Liver (tissue), 9 donors: ENCODE measurements around the gene METAP2. TPM values are rescaled to one million over a fixed set of nuclear protein-coding genes. Genes with fewer than 3 reads are reported as not detected.
A peak's percentile ranks its signal among the peaks of the same experiment; 100 is the strongest.

Experiments used
- DNase-seq: peaks from one replicate; pipeline ENCODE4 v3.0.0-alpha.2; 2017; ENCODE audit warnings: low spot score
- H3K27ac ChIP-seq, 2 donors: one replicate each; pipeline ENCODE4 v1.7.0; 2013; ENCODE audit warnings: inconsistent platforms in 2 of 2, low read length in 2 of 2, control low read depth in 1 of 2, low read depth in 1 of 2, mild to moderate bottlenecking in 1 of 2
- H3K27me3 ChIP-seq, 4 donors: one replicate each; pipeline versions ENCODE4 v1.6.1 to v1.7.0; 2013; ENCODE audit warnings: low read length in 3 of 4, inconsistent platforms in 1 of 4, mild to moderate bottlenecking in 1 of 4, moderate library complexity in 1 of 4; ENCODE audit not compliant: control insufficient read depth in 4 of 4, insufficient read depth in 4 of 4
- H3K36me3 ChIP-seq, 4 donors: one replicate each; pipeline versions ENCODE4 v1.6.1 to v1.7.0; 2013; ENCODE audit warnings: low read length in 3 of 4, mild to moderate bottlenecking in 3 of 4, low read depth in 1 of 4, moderate library complexity in 1 of 4; ENCODE audit not compliant: control insufficient read depth in 4 of 4, insufficient read depth in 3 of 4
- H3K4me1 ChIP-seq, 4 donors: one replicate each; pipeline versions ENCODE4 v1.6.1 to v1.7.0; 2013; ENCODE audit warnings: low read length in 3 of 4, mild to moderate bottlenecking in 3 of 4, moderate library complexity in 1 of 4; ENCODE audit not compliant: control insufficient read depth in 4 of 4, insufficient read depth in 4 of 4
- H3K4me3 ChIP-seq, 3 donors: one replicate each; pipeline versions ENCODE4 v1.6.1 to v1.7.0; 2013; ENCODE audit warnings: low read length in 3 of 3, control low read depth in 1 of 3, low read depth in 1 of 3, mild to moderate bottlenecking in 1 of 3
- H3K9ac ChIP-seq, 2 donors: one replicate each; pipeline ENCODE4 v1.7.0; 2013; ENCODE audit warnings: low read length in 2 of 2, mild to moderate bottlenecking in 2 of 2, moderate library complexity in 2 of 2, control low read depth in 1 of 2, low read depth in 1 of 2
- H3K9me3 ChIP-seq, 4 donors: one replicate each; pipeline versions ENCODE4 v1.6.1 to v1.7.0; 2013; ENCODE audit warnings: low read length in 3 of 4; ENCODE audit not compliant: control insufficient read depth in 4 of 4
- EGR1 ChIP-seq, 2 donors: IDR thresholded peaks; 2 replicates each; pipeline ENCODE4 v1.6.1; 2016 to 2018; ENCODE audit warnings: antibody characterized with exemption in 2 of 2, low read depth in 2 of 2
- FOXA1 ChIP-seq: IDR thresholded peaks from 2 replicates; pipeline ENCODE4 v1.6.1; 2016; ENCODE audit warnings: antibody characterized with exemption
- FOXA2 ChIP-seq: IDR thresholded peaks from 2 replicates; pipeline ENCODE4 v1.6.1; 2016; ENCODE audit warnings: antibody characterized with exemption
- HNF4A ChIP-seq, 2 donors: conservative IDR thresholded peaks; 2 replicates each; pipeline ENCODE4 v1.6.1; 2016; ENCODE audit warnings: antibody characterized with exemption in 2 of 2, mild to moderate bottlenecking in 2 of 2
- HNF4G ChIP-seq: IDR thresholded peaks from 2 replicates; pipeline ENCODE4 v1.6.1; 2016; ENCODE audit warnings: antibody characterized with exemption
- JUND ChIP-seq, 2 donors: IDR thresholded peaks; 2 replicates each; pipeline ENCODE4 v1.6.1; 2016; ENCODE audit warnings: antibody characterized with exemption in 2 of 2
- RAD21 ChIP-seq, 2 donors: IDR thresholded peaks; 2 replicates each; pipeline ENCODE4 v1.6.1; 2016; ENCODE audit warnings: antibody characterized with exemption in 2 of 2, mild to moderate bottlenecking in 2 of 2
- RXRA ChIP-seq, 2 donors: IDR thresholded peaks; 2 replicates each; pipeline ENCODE4 v1.6.1; 2017 to 2018; ENCODE audit warnings: antibody characterized with exemption in 2 of 2, mild to moderate bottlenecking in 1 of 2
- YY1 ChIP-seq: IDR thresholded peaks from 2 replicates; pipeline ENCODE4 v1.6.1; 2016; ENCODE audit warnings: antibody characterized with exemption, mild to moderate bottlenecking
- WGBS: extraction: QIAGEN DNeasy Blood & Tissue Kit; methylation state at CpG from one replicate; pipeline ENCODE4 v1.1.7; 2013; 5-methylcytosine and 5-hydroxymethylcytosine counted together
- polyA plus RNA-seq, 2 donors: library from polyadenylated mRNA; stranded (reverse) in 1 of 2; unstranded in 1 of 2; fragments of 200-250 nt in 1 of 2; fragments of >200 nt in 1 of 2; fragmentation: Nextera tagmentation in 1 of 2; extraction: Ambion mirVana in 1 of 2; gene quantifications; one replicate each; pipeline versions ENCODE4 v1.2.1 to v1.2.3, GENCODE V29; 2013 to 2015
- total RNA-seq, 2 donors: library from RNA; depleted of rRNA; stranded (reverse); fragments of >200 nt; gene quantifications; one replicate each; pipeline ENCODE4 v1.2.3, GENCODE V29; 2014
- TF ChIP-seq, protein P1 (sequence below): IDR thresholded peaks from 2 replicates; pipeline ENCODE4 v1.6.1; 2016; ENCODE audit warnings: antibody characterized with exemption, mild to moderate bottlenecking
- TF ChIP-seq, protein P2 (sequence below): IDR thresholded peaks from 2 replicates; pipeline ENCODE4 v1.6.1; 2016; ENCODE audit warnings: antibody characterized with exemption
- TF ChIP-seq, protein P3 (sequence below): IDR thresholded peaks from 2 replicates; pipeline ENCODE4 v1.6.1; 2016; ENCODE audit warnings: antibody characterized with exemption
- TF ChIP-seq, protein P4 (sequence below): fragments of 150-350 bp; IDR thresholded peaks from 2 replicates; pipeline ENCODE4 v1.5.1; 2017; ENCODE audit warnings: improper control_type of control experiment, low read depth, low read length; ENCODE audit not compliant: missing input control
- donor health status: healthy.
- donor health status: healthy.
- donor health status: healthy.
- donor health status: healthy.
- donor health status: healthy.

The METAP2 gene
- total and polyA plus RNA-seq, 4 donors: 31.2 to 45.7 (median 35.7) TPM

DNA sequence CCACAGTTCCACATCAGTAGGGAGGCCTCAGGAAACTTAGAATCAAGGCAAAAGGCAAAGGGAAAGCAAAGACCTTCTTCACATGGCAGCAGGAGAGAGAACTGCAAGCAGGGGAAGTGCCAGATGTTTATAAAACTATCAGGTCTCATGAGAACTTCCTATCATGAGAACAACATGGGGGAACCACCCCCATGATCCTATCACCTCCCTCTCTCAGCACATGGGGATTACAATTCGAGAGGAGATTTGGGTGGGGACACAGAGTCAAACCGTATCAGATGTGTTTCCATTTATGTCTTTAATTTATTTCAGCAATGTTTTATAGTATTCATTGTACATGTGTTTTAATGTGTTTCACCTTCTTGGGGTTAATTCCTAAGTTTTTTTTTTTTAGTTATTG lies 25.8 kb downstream of the METAP2 start:
- H3K27me3 ChIP-seq: no peaks in the 10 kb centered on the region
- no peak overlapping the region for H3K27ac ChIP-seq
- no peak overlapping the region for H3K9ac ChIP-seq
- 97% methylated on average over 2 of the region's 2 CpGs for WGBS
- no peak overlapping the region for H3K4me3 ChIP-seq
- H3K9me3 ChIP-seq: no peaks in the 10 kb centered on the region
- no peak for DNase-seq
- H3K36me3 ChIP-seq: peaks cover 8 to 61% (median 39%) of the 10 kb centered on the region in 4 donors
- peaks cover 4 to 12% (median 7%) of the 10 kb centered on the region in 4 donors for H3K4me1 ChIP-seq
- TF ChIP-seq HNF4G (no peak), RAD21 (IDR thresholded peaks at IDR 0.05) (no peak)

DNA sequence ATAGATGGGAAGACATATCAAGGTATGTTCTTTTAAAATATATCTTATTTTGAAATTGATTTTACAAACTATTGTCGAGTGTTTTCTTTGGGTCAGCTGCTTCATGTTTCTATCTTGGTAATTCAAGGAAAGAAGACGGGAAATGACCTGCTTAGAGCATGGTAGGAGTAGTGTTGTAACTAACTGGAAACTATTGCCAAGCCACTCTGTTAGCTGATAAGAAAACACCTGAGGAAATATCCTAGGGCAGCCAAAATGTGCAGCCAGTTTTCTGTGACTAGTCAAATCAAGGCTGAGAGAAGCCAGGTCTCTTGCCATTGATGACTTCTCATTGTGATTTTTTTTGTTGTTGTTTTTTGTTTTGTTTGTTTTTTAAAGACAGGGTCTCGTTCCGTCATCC lies 30.2 kb downstream of the METAP2 start:
- Histone ChIP-seq H3K27me3 (no peaks in the 10 kb centered on the region), H3K36me3 (peaks cover 12 to 38% (median 24%) of the 10 kb centered on the region in 4 donors), H3K4me1 (peaks cover 7 to 21% (median 12%) of the 10 kb centered on the region in 4 donors), H3K4me3 (no peak overlapping the region), H3K9ac (no peak overlapping the region), H3K9me3 (no peaks in the 10 kb centered on the region), H3K27ac (peak overlapping the region in 1 of 2 donors; percentile 35)
- DNase-seq: no peak
- WGBS: 65% methylated on average over 4 of the region's 4 CpGs
- peak; percentile 24 to 52 for TF ChIP-seq HNF4A (conservative IDR thresholded peaks at IDR 0.05)
- TF ChIP-seq, protein P1, sequence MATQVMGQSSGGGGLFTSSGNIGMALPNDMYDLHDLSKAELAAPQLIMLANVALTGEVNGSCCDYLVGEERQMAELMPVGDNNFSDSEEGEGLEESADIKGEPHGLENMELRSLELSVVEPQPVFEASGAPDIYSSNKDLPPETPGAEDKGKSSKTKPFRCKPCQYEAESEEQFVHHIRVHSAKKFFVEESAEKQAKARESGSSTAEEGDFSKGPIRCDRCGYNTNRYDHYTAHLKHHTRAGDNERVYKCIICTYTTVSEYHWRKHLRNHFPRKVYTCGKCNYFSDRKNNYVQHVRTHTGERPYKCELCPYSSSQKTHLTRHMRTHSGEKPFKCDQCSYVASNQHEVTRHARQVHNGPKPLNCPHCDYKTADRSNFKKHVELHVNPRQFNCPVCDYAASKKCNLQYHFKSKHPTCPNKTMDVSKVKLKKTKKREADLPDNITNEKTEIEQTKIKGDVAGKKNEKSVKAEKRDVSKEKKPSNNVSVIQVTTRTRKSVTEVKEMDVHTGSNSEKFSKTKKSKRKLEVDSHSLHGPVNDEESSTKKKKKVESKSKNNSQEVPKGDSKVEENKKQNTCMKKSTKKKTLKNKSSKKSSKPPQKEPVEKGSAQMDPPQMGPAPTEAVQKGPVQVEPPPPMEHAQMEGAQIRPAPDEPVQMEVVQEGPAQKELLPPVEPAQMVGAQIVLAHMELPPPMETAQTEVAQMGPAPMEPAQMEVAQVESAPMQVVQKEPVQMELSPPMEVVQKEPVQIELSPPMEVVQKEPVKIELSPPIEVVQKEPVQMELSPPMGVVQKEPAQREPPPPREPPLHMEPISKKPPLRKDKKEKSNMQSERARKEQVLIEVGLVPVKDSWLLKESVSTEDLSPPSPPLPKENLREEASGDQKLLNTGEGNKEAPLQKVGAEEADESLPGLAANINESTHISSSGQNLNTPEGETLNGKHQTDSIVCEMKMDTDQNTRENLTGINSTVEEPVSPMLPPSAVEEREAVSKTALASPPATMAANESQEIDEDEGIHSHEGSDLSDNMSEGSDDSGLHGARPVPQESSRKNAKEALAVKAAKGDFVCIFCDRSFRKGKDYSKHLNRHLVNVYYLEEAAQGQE: no peak
- TF ChIP-seq HNF4G: no peak
- TF ChIP-seq RAD21 (IDR thresholded peaks at IDR 0.05): peak in 1 of 2 donors; percentile 11
- peak in 1 of 2 donors; percentile 67 for TF ChIP-seq RXRA (IDR thresholded peaks at IDR 0.05)
- TF ChIP-seq, protein P2, sequence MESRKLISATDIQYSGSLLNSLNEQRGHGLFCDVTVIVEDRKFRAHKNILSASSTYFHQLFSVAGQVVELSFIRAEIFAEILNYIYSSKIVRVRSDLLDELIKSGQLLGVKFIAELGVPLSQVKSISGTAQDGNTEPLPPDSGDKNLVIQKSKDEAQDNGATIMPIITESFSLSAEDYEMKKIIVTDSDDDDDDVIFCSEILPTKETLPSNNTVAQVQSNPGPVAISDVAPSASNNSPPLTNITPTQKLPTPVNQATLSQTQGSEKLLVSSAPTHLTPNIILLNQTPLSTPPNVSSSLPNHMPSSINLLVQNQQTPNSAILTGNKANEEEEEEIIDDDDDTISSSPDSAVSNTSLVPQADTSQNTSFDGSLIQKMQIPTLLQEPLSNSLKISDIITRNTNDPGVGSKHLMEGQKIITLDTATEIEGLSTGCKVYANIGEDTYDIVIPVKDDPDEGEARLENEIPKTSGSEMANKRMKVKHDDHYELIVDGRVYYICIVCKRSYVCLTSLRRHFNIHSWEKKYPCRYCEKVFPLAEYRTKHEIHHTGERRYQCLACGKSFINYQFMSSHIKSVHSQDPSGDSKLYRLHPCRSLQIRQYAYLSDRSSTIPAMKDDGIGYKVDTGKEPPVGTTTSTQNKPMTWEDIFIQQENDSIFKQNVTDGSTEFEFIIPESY: peak; percentile 38
- no peak for TF ChIP-seq FOXA1
- no peak for TF ChIP-seq FOXA2
- TF ChIP-seq, protein P3, sequence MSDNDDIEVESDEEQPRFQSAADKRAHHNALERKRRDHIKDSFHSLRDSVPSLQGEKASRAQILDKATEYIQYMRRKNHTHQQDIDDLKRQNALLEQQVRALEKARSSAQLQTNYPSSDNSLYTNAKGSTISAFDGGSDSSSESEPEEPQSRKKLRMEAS: peak; percentile 56
- peak; percentile 62 for TF ChIP-seq YY1
- TF ChIP-seq, protein P4, sequence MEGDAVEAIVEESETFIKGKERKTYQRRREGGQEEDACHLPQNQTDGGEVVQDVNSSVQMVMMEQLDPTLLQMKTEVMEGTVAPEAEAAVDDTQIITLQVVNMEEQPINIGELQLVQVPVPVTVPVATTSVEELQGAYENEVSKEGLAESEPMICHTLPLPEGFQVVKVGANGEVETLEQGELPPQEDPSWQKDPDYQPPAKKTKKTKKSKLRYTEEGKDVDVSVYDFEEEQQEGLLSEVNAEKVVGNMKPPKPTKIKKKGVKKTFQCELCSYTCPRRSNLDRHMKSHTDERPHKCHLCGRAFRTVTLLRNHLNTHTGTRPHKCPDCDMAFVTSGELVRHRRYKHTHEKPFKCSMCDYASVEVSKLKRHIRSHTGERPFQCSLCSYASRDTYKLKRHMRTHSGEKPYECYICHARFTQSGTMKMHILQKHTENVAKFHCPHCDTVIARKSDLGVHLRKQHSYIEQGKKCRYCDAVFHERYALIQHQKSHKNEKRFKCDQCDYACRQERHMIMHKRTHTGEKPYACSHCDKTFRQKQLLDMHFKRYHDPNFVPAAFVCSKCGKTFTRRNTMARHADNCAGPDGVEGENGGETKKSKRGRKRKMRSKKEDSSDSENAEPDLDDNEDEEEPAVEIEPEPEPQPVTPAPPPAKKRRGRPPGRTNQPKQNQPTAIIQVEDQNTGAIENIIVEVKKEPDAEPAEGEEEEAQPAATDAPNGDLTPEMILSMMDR: no peak
- peak in 1 of 2 donors; percentile 61 for TF ChIP-seq JUND (IDR thresholded peaks at IDR 0.05)
- peak in 1 of 2 donors; percentile 43 for TF ChIP-seq EGR1 (IDR thresholded peaks at IDR 0.05; ENCODE audit: low read depth in 2 of 2)
